H1 (cell line): ENCODE data around the gene CACNA1G. TPM values are rescaled to one million over a fixed set of nuclear protein-coding genes. Genes with fewer than 3 reads are reported as not detected.
A peak's percentile ranks its signal among the peaks of the same experiment; 100 is the strongest.

Source experiments
- CTCF ChIA-PET: fragments of 300-600 bp; sonication (Branson Sonifier 250); formaldehyde crosslinking; loops from one replicate; lab custom pipeline; 2021; ENCODE audit not compliant: partially characterized antibody; lab: Charles Lee
- POLR2A ChIA-PET: fragments of 300-600 bp; sonication (Branson Sonifier 250); formaldehyde crosslinking; loops from one replicate; lab custom pipeline; 2021; ENCODE audit warnings: inconsistent platforms; ENCODE audit not compliant: partially characterized antibody; lab: Charles Lee
- DNase-seq, 2 experiments: peaks; one replicate each; pipeline versions ENCODE4 v3.0.0 to v3.0.0-alpha.2; 2010 to 2022; ENCODE audit warnings: low spot score in 2 of 2, low read depth in 1 of 2, mixed read lengths in 1 of 2
- FAIRE-seq: peaks from 2 replicates; lab custom pipeline; 2011; peaks lifted over from hg19 to GRCh38; lab: Jason Lieb, UNC
- H2AFZ ChIP-seq: 2 replicates; pipeline ENCODE4 v1.8.1; 2012; ENCODE audit warnings: low read length, inconsistent platforms
- H2AK5ac ChIP-seq: 2 replicates; pipeline ENCODE4 v1.6.1; 2013; ENCODE audit warnings: low read depth, low read length
- H2BK120ac ChIP-seq: replicated peaks from 2 replicates; pipeline ENCODE3; 2013; ENCODE audit warnings: low read depth, low read length, inconsistent platforms
- H2BK12ac ChIP-seq: 2 replicates; pipeline ENCODE4 v1.6.1; 2013; ENCODE audit warnings: low read depth, low read length
- H2BK15ac ChIP-seq: 2 replicates; pipeline ENCODE4 v1.6.1; 2013; ENCODE audit warnings: low read length
- H2BK20ac ChIP-seq: 2 replicates; pipeline ENCODE4 v1.6.1; 2013; ENCODE audit warnings: low read length
- H2BK5ac ChIP-seq: 2 replicates; pipeline ENCODE4 v1.6.1; 2013; ENCODE audit warnings: low read depth, low read length
- H3K14ac ChIP-seq: 2 replicates; pipeline ENCODE4 v1.6.1; 2013; ENCODE audit warnings: inconsistent platforms; ENCODE audit not compliant: insufficient read length
- H3K18ac ChIP-seq: 2 replicates; pipeline ENCODE4 v1.6.1; 2013; ENCODE audit warnings: low read length; ENCODE audit errors: extremely low read depth
- H3K23ac ChIP-seq: 2 replicates; pipeline ENCODE4 v1.6.1; 2013; ENCODE audit warnings: inconsistent platforms; ENCODE audit not compliant: insufficient read length
- H3K23me2 ChIP-seq: 2 replicates; pipeline ENCODE4 v1.6.1; 2013; ENCODE audit warnings: low read depth, low read length
- H3K27ac ChIP-seq: 2 replicates; pipeline ENCODE4 v1.6.1; 2011; ENCODE audit warnings: low read depth, low read length, inconsistent platforms
- H3K27me3 ChIP-seq, 4 experiments: replicated peaks in 1 of 4; 1 replicate in 1 of 4; 2 replicates in 3 of 4; pipeline versions ENCODE4 v1.6.1 to v1.8.1; 2011 to 2013; ENCODE audit warnings: low read length in 3 of 4, mild to moderate bottlenecking in 3 of 4, inconsistent platforms in 2 of 4, mixed read lengths in 2 of 4, moderate library complexity in 1 of 4; ENCODE audit not compliant: control insufficient read depth in 3 of 4, insufficient read depth in 3 of 4; ENCODE audit errors: extremely low read depth in 1 of 4
- H3K36me3 ChIP-seq, 4 experiments: 2 replicates each; pipeline versions ENCODE4 v1.6.1 to v1.8.1; 2011 to 2013; ENCODE audit warnings: mild to moderate bottlenecking in 4 of 4, low read length in 3 of 4, moderate library complexity in 2 of 4, control low read depth in 1 of 4, inconsistent platforms in 1 of 4; ENCODE audit not compliant: insufficient read depth in 4 of 4, control insufficient read depth in 2 of 4
- H3K4ac ChIP-seq: replicated peaks from 2 replicates; pipeline ENCODE3; 2013; ENCODE audit warnings: low read length, low read depth, mixed read lengths, inconsistent platforms; ENCODE audit not compliant: insufficient read length
- H3K4me1 ChIP-seq, 4 experiments: replicated peaks in 1 of 4; 1 replicate in 1 of 4; 2 replicates in 3 of 4; pipeline versions ENCODE4 v1.6.1 to v1.8.1; 2011 to 2013; ENCODE audit warnings: low read length in 3 of 4, inconsistent platforms in 2 of 4, mixed read lengths in 1 of 4; ENCODE audit not compliant: insufficient read depth in 4 of 4, control insufficient read depth in 3 of 4
- H3K4me2 ChIP-seq, 2 experiments: 2 replicates each; pipeline versions ENCODE4 v1.6.1 to v1.8.1; 2011 to 2013; ENCODE audit warnings: low read depth in 2 of 2, low read length in 2 of 2, control low read depth in 1 of 2, inconsistent platforms in 1 of 2, mild to moderate bottlenecking in 1 of 2; ENCODE audit not compliant: insufficient read depth in 1 of 2
- H3K4me3 ChIP-seq, 4 experiments: fragments of 200-600, 300-600 bp in 1 of 4; sonication (generic), shearing (Covaris generic), sonication (Bioruptor Twin) in 1 of 4; 2 replicates each; pipeline versions ENCODE4 v1.5.1 to v1.8.1; 2011 to 2016; ENCODE audit warnings: low read length in 4 of 4, low read depth in 3 of 4, control low read depth in 2 of 4, inconsistent platforms in 2 of 4, mild to moderate bottlenecking in 2 of 4, mixed read lengths in 1 of 4, moderate library complexity in 1 of 4; ENCODE audit not compliant: insufficient read depth in 2 of 4; ENCODE audit errors: extremely low read depth in 1 of 4
- H3K56ac ChIP-seq: replicated peaks from 2 replicates; pipeline ENCODE3; 2013; ENCODE audit warnings: low read depth, mild to moderate bottlenecking, mixed read lengths, low read length, inconsistent platforms; ENCODE audit not compliant: insufficient read length
- H3K79me1 ChIP-seq: 2 replicates; pipeline ENCODE4 v1.6.1; 2013; ENCODE audit warnings: low read depth, low read length, control low read depth
- H3K79me2 ChIP-seq, 2 experiments: 2 replicates each; pipeline versions ENCODE4 v1.6.1 to v1.8.1; 2012 to 2013; ENCODE audit warnings: low read length in 2 of 2, mild to moderate bottlenecking in 2 of 2, inconsistent platforms in 1 of 2; ENCODE audit not compliant: insufficient read depth in 2 of 2, control insufficient read depth in 1 of 2
- H3K9ac ChIP-seq, 4 experiments: replicated peaks in 1 of 4; 1 replicate in 1 of 4; 2 replicates in 3 of 4; pipeline versions ENCODE4 v1.6.1 to v1.8.1; 2011 to 2013; ENCODE audit warnings: low read depth in 3 of 4, low read length in 3 of 4, control low read depth in 2 of 4, mild to moderate bottlenecking in 2 of 4, moderate library complexity in 2 of 4, inconsistent platforms in 1 of 4; ENCODE audit errors: extremely low read depth in 1 of 4
- H3K9me3 ChIP-seq, 2 experiments: 2 replicates each; pipeline versions ENCODE4 v1.6.1 to v1.8.1; 2012 to 2013; ENCODE audit warnings: mild to moderate bottlenecking in 2 of 2, moderate library complexity in 2 of 2, control low read depth in 1 of 2, inconsistent platforms in 1 of 2, low read depth in 1 of 2, low read length in 1 of 2, mixed read lengths in 1 of 2; ENCODE audit not compliant: insufficient read depth in 2 of 2
- H4K20me1 ChIP-seq, 2 experiments: replicated peaks in 1 of 2; 2 replicates each; pipeline versions ENCODE3 to v1.8.1; 2011 to 2013; ENCODE audit warnings: inconsistent platforms in 2 of 2, low read length in 2 of 2, mild to moderate bottlenecking in 1 of 2; ENCODE audit not compliant: insufficient read depth in 2 of 2, control insufficient read depth in 1 of 2
- H4K5ac ChIP-seq: 2 replicates; pipeline ENCODE4 v1.6.1; 2013; ENCODE audit warnings: low read length, low read depth, mixed read lengths, inconsistent platforms; ENCODE audit not compliant: insufficient read length
- H4K8ac ChIP-seq: 2 replicates; pipeline ENCODE4 v1.8.0; 2013; ENCODE audit warnings: mild to moderate bottlenecking, moderate library complexity, low read length, inconsistent platforms; ENCODE audit not compliant: insufficient read depth; ENCODE audit errors: extremely low read depth
- H4K91ac ChIP-seq: replicated peaks from 2 replicates; pipeline ENCODE3; 2013; ENCODE audit warnings: low read length, mixed read lengths, inconsistent platforms; ENCODE audit not compliant: insufficient read length
- BACH1 ChIP-seq: IDR thresholded peaks from 2 replicates; pipeline ENCODE4 v1.6.1; 2012; ENCODE audit warnings: low read length, improper control_type of control experiment
- CEBPB ChIP-seq: IDR thresholded peaks from 2 replicates; pipeline ENCODE4 v1.6.1; 2012; ENCODE audit warnings: low read depth, low read length
- CTBP2 ChIP-seq: IDR thresholded peaks from 2 replicates; pipeline ENCODE4 v1.7.0; 2011; ENCODE audit warnings: borderline replicate concordance, mild to moderate bottlenecking, moderate library complexity, mixed read lengths, low read length; ENCODE audit not compliant: insufficient read depth, insufficient read length
- EP300 ChIP-seq, 2 experiments: IDR thresholded peaks; 1 replicate in 1 of 2; 2 replicates in 1 of 2; pipeline ENCODE4 v1.6.1; 2011 to 2012; ENCODE audit warnings: low read depth in 2 of 2, low read length in 2 of 2, mild to moderate bottlenecking in 2 of 2, borderline replicate concordance in 1 of 2, inconsistent platforms in 1 of 2, moderate library complexity in 1 of 2
- GABPA ChIP-seq: IDR thresholded peaks from 2 replicates; pipeline ENCODE4 v1.6.1; 2011; ENCODE audit warnings: mild to moderate bottlenecking, low read length, moderate library complexity, borderline replicate concordance; ENCODE audit not compliant: insufficient read depth
- JUN ChIP-seq: IDR thresholded peaks from 2 replicates; pipeline ENCODE4 v1.6.1; 2011; ENCODE audit warnings: low read depth, mild to moderate bottlenecking, improper control_type of control experiment, low read length
- MAFK ChIP-seq: IDR thresholded peaks from 2 replicates; pipeline ENCODE4 v1.6.1; 2012; ENCODE audit warnings: low read depth, mild to moderate bottlenecking, improper control_type of control experiment, low read length
- POLR2AphosphoS5 ChIP-seq: IDR thresholded peaks from 2 replicates; pipeline ENCODE4 v1.6.1; 2011; ENCODE audit warnings: low read depth, low read length
- SIX5 ChIP-seq: IDR thresholded peaks from 2 replicates; pipeline ENCODE4 v1.6.1; 2011; ENCODE audit warnings: mild to moderate bottlenecking, low read depth, low read length
- SP4 ChIP-seq: IDR thresholded peaks from 2 replicates; pipeline ENCODE4 v1.6.1; 2012; ENCODE audit warnings: low read length, inconsistent platforms
- SUZ12 ChIP-seq: fragments of 200-600 bp; sonication (generic); IDR thresholded peaks from 2 replicates; pipeline ENCODE4 v1.6.1; 2012; ENCODE audit warnings: mild to moderate bottlenecking, inconsistent platforms, low read length, moderate library complexity, mixed read lengths
- TAF7 ChIP-seq: optimal IDR thresholded peaks from 2 replicates; pipeline ENCODE3; 2011; ENCODE audit warnings: low read depth, mild to moderate bottlenecking, inconsistent platforms, low read length, moderate library complexity, borderline replicate concordance
- TBP ChIP-seq: IDR thresholded peaks from 2 replicates; pipeline ENCODE4 v1.6.1; 2011; ENCODE audit warnings: low read depth, low read length, improper control_type of control experiment
- WGBS, 2 experiments: shearing (Covaris generic) in 1 of 2; methylation state at CpG; one replicate each; pipeline versions ENCODE4 v1.1.6 to v1.1.7; 2013 to 2015; ENCODE audit warnings: low lambda C conversion rate in 2 of 2, mixed read lengths in 2 of 2, inconsistent platforms in 1 of 2, low coverage in 1 of 2, missing lambda C conversion rate in 1 of 2; ENCODE audit not compliant: insufficient replicate concordance in 2 of 2, insufficient coverage in 1 of 2, insufficient read length in 1 of 2; ENCODE audit errors: extremely low coverage in 1 of 2, missing lambda C conversion rate in 1 of 2; 5-methylcytosine and 5-hydroxymethylcytosine counted together
- polyA plus RNA-seq, 7 experiments: library from polyadenylated mRNA; depleted of rRNA in 3 of 7; stranded (reverse) in 5 of 7; unstranded in 2 of 7; fragments of >200 nt in 5 of 7; fragments of 200-250 nt in 2 of 7; gene quantifications; 1 replicate in 5 of 7; 2 replicates in 1 of 7; 4 replicates in 1 of 7; pipeline versions ENCODE4 v1.2.1 to v1.2.3, GENCODE V29; 2011 to 2013; ENCODE audit warnings: missing spikeins in 2 of 7, mixed read lengths in 2 of 7
- total RNA-seq: library from RNA; stranded (reverse); fragmentation: NEBNext Ultra II Directional; extraction: Animal tissue kit (Norgen Biotek cat#: 25700); gene quantifications from 2 replicates; pipeline ENCODE4 v1.2.1, GENCODE V29; 2021

The CACNA1G gene
- total and polyA plus RNA-seq, 2 of the 8 experiments (the other 6 are each of a cell fraction or from before 2014, with no cell fraction given): 2.9 to 4.9 TPM

DNA sequence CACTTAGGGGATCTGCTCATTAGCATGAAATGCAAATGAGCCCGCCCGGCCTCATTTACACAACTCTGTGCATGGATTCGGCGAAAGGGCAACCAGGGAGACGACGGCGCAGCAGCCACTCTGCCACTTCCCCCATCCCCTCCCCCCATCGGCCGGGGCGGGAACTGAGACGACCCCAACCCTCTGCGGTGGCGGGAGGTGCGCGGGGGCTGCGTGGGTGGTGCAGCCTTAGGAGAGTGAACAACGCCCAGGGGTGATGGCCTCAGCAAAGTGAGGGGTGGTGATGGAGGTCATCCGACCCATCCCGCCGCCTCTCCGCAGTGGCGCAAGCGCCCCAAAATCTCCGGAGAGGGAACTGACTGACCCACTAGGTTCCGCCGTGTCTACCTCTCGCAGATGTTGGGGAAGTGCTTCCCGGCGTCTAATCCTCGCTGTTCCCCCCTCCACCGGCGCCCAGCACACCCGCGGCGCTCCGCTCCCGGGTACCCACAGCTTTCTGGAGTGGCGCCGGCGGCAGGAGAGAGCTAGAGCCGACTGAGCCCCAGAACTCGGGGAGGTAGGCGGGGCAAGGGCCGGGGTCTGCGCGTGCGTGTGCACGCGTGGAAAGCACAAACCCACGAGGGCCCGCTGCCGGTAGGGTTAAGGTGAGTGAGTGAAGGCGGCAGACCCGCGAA, 1.4 kb upstream of the CACNA1G start:
- H4K8ac ChIP-seq: peak overlapping the region; percentile 87; the same call in 1 of the 2 replicates
- no peak overlapping the region for H3K9ac ChIP-seq
- peak overlapping the region; percentile 75 to 91 for H3K4me2 ChIP-seq
- H3K4me3 ChIP-seq: peak overlapping the region; percentile 35 to 63 (median 51)
- H3K79me2 ChIP-seq: no peaks in the 10 kb centered on the region
- peaks cover 25 to 60% (median 51%) of the 10 kb centered on the region in 4 experiments for H3K27me3 ChIP-seq
- no peaks in the 10 kb centered on the region for H3K9me3 ChIP-seq
- H4K5ac ChIP-seq: no peak overlapping the region
- H3K56ac ChIP-seq: no peak overlapping the region
- no peaks in the 10 kb centered on the region for H3K79me1 ChIP-seq
- no peak overlapping the region for H4K91ac ChIP-seq
- no peaks in the 10 kb centered on the region for H3K36me3 ChIP-seq
- no peak overlapping the region for H3K23ac ChIP-seq
- H2AFZ ChIP-seq: no peak overlapping the region
- no peak overlapping the region for H3K14ac ChIP-seq
- no peak overlapping the region for H2BK5ac ChIP-seq
- H3K4me1 ChIP-seq: peaks cover 0 to 24% (median 14%) of the 10 kb centered on the region in 4 experiments; a peak in 6 of 7 replicates
- no peak overlapping the region for H2AK5ac ChIP-seq
- no peak overlapping the region for H3K4ac ChIP-seq
- H2BK15ac ChIP-seq: no peak overlapping the region
- peak overlapping the region; percentile 32 for H3K18ac ChIP-seq
- DNase-seq: peak in 1 of 2 experiments; percentile 82
- WGBS, 2 experiments: 3% methylated on average over 39 of the region's 55 CpGs; no CpG with 5 or more reads in 1 of the 2 experiments
- peaks cover 17% of the 10 kb centered on the region; the same call in 1 of the 2 replicates for H3K23me2 ChIP-seq
- no peak overlapping the region for H2BK20ac ChIP-seq
- no peak overlapping the region for H3K27ac ChIP-seq
- peaks cover 4 to 7% of the 10 kb centered on the region in 2 experiments for H4K20me1 ChIP-seq
- H2BK120ac ChIP-seq: no peak overlapping the region
- POLR2A ChIA-PET: interaction anchor here (1.2 to 1.9 kb wide), 3 partner anchors 9 to 17 kb away, joined by 5 to 7 read pairs (median 5); no protein-coding TSS in a partner anchor
- CTCF ChIA-PET: interaction anchor here (0.7 to 7.2 kb wide), 9 partner anchors 8 to 108 kb away, joined by 3 to 89 read pairs (median 4); no protein-coding TSS in a partner anchor
- no peak for FAIRE-seq
- no peak overlapping the region for H2BK12ac ChIP-seq
- TF ChIP-seq GABPA (0 out of 2 replicates have a peak, but pooled peaks have one; percentile 15), TAF7 (no peak), POLR2AphosphoS5 (no peak), SUZ12 (no peak), JUN (no peak), TBP (no peak), CTBP2 (no peak), MAFK (no peak), CEBPB (no peak), BACH1 (no peak), SP4 (no peak), SIX5 (no peak), EP300 (IDR thresholded peaks at IDR 0.05; ENCODE audit: borderline replicate concordance in 1 of 2, low read depth in 2 of 2, low read length in 2 of 2) (no peak)
